Fibroblast of the aortic adventitia (primary cell): ENCODE measurements around the gene ZFYVE28. TPM values are rescaled to one million over a fixed set of nuclear protein-coding genes. Genes with fewer than 3 reads are reported as not detected.

ENCODE experiments used
- DNase-seq: peaks from one replicate; pipeline ENCODE4 v3.0.0-alpha.2; 2010; ENCODE audit warnings: low read depth
- H3K4me3 ChIP-seq: 2 replicates; pipeline ENCODE4 v1.5.1; 2011; ENCODE audit warnings: low read depth, mild to moderate bottlenecking, control low read depth, low read length, moderate library complexity
- CTCF ChIP-seq: IDR thresholded peaks from 2 replicates; pipeline ENCODE4 v1.5.1; 2011; ENCODE audit warnings: mild to moderate bottlenecking, low read length, control low read depth, inconsistent platforms; ENCODE audit not compliant: insufficient read depth
- total RNA-seq: library from RNA; depleted of rRNA; stranded (reverse); fragments of >200 nt; gene quantifications from 2 replicates; pipeline ENCODE4 v1.2.3, GENCODE V29; 2012; ENCODE audit warnings: low replicate concordance

The ZFYVE28 gene
- total RNA-seq, 1 donor, result 14.0 TPM

DNA sequence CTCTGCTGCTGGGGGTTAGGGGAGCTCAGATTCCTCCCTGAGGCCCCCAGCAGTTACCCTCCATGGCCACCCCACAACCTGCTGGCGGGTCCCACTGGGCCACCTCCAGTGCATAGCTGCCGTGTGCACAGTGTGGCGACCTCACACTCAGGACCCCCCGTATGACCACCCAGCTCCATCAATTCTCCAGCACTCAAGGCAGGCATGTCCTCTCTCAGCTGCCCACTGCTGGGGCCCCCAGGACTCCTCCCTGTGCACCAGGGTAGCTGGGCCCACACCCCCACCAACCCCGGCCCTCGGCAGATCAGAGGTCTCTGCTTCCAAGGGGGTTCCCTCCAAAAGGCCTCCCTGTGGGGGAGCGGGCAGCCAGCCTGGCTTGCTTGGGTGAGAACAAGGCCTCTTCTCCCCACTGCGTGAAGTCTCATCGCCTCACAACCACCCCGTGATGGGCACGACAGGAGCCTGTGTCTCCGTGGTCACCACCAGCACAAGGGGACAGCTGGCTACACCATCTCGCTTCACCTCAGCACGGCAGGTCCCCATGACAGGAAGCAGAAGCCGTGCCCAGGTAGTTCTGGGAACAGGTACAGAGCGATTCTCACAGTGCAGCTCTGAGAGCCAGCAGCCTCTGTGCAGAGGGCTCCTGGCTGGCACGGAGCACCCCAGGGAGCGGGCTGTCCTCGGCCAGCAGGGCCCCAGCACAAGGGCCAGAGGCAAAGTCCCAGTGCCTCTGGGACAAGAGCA is 171.9 kb downstream of the ZFYVE28 start:
- no peak overlapping the region for H3K4me3 ChIP-seq
- TF ChIP-seq CTCF, result no peak
- DNase-seq, result no peak

GRCh38 chr4:2245787-2246275 is 172.6 kb downstream of the ZFYVE28 start:
- H3K4me3 ChIP-seq, result no peak overlapping the region
- no peak for DNase-seq
- TF ChIP-seq CTCF, result no peak

DNA sequence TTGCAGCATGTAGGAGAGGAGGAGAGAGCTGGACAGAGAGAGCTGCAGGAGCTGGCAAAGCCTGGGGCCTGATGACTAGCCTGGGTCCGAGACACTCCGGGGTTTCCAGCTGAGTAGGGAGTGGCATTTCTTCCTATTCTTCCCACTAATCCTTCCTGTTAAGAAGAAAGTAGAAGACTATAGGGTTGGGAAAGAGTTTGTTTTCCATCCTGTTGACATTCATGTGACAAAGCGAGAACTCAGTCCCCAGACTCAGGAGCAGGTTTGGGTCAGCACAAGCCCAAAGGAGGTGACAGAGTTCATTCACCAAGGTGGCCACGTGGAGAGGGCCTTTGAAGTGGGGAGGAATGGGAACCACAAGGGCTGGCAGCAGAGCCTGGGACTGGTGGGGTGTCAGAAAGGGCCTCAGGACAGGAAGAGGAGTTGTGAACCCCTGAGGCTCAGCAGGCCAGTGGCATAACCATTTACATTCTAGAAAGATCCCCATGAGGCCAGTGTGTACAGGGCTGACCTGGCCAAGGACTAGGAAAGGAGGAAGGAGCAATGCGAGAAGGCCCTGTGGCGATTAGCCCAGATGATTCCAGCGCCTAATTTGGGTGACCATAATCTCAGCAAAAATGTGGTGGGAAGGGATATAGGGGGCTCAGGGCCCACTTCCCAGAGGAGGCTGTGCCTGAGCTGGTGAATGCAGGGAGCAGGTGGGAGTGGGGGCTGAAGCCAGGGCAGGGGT is 173.2 kb downstream of the ZFYVE28 start:
- no peak for DNase-seq
- no peak for TF ChIP-seq CTCF
- no peak overlapping the region for H3K4me3 ChIP-seq

- H3K4me3 ChIP-seq, result no peak overlapping the region
- peak; percentile 31 for TF ChIP-seq CTCF
- peak; percentile 45 for DNase-seq
Observed at GRCh38 chr4:2243681-2244380, 174.6 kb downstream of the ZFYVE28 start.

- no peak for TF ChIP-seq CTCF
- DNase-seq, result peak; percentile 97
- peak within 1 kb of the TSS; percentile 73 for H3K4me3 ChIP-seq
Observed at GRCh38 chr4:2241410-2242353, 176.8 kb downstream of the ZFYVE28 start, which contains the start of the genes HAUS3 and POLN. TSS of gene HAUS3 (minus strand) at chr4:2242121. CDS start at chr4:2240946, 1,175 bp downstream. TSS of gene POLN (minus strand) at chr4:2242121. CDS start at chr4:2229231, 12,890 bp downstream.
